Skin epidermis (tissue), 12 donors: ENCODE results near the gene SLC12A7.

Experiments
- H3K27ac ChIP-seq, 21 experiments: fragments of 200-600 bp; sonication (generic) in 11 of 21; one replicate each; pipeline ENCODE4 v1.5.0; 2020; ENCODE audit warnings: mild to moderate bottlenecking in 3 of 21, inconsistent platforms in 2 of 21, moderate library complexity in 2 of 21
- H3K4me3 ChIP-seq, 7 experiments: fragments of 200-600 bp; sonication (generic) in 2 of 7; one replicate each; pipeline ENCODE4 v1.5.0; 2020; ENCODE audit warnings: inconsistent platforms in 2 of 7, mild to moderate bottlenecking in 2 of 7, moderate library complexity in 1 of 7

The SLC12A7 gene

GRCh38 chr5:1044117-1044516 is 67.7 kb downstream of the SLC12A7 start:
- Histone ChIP-seq H3K27ac (no peak overlapping the region), H3K4me3 (no peak overlapping the region)

GRCh38 chr5:1043327-1043726 is 68.5 kb downstream of the SLC12A7 start:
- H3K27ac ChIP-seq: no peak overlapping the region
- no peak overlapping the region for H3K4me3 ChIP-seq

DNA sequence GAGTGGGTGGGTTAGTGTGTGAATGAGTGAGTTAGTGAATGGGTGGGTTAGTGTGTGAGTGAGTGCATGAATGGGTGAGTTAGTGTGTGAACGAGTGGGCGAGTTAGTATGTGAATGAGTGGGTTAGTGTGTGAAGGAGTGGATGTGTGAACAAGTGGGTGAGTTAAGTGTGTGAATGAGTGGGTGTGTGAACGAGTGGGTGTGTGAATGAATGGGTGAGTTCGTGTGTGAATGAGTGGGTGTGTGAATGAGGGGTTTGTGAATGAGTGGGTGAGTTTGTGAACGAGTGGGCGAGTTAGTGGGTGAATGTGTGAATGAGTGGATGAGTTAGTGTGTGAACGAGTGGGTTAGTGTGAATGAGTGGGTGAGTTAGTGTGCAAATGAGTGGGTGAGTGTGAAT is 69.2 kb downstream of the SLC12A7 start:
- Histone ChIP-seq H3K4me3 (no peak overlapping the region), H3K27ac (no peak overlapping the region)

GRCh38 chr5:1041225-1042143 is 70.4 kb downstream of the SLC12A7 start:
- H3K4me3 ChIP-seq: no peak overlapping the region
- H3K27ac ChIP-seq: no peak overlapping the region

GRCh38 chr5:1040571-1040970 is 71.3 kb downstream of the SLC12A7 start:
- Histone ChIP-seq H3K27ac (no peak overlapping the region), H3K4me3 (no peak overlapping the region)

- Histone ChIP-seq H3K4me3 (no peak overlapping the region), H3K27ac (no peak overlapping the region)
These were observed 72.1 kb downstream of the SLC12A7 start for GRCh38 chr5:1039706-1040260.

- peak overlapping the region in 1 of 21 experiments; percentile 38 for H3K27ac ChIP-seq
These were observed 72.7 kb downstream of the SLC12A7 start for GRCh38 chr5:1039210-1039548.

DNA sequence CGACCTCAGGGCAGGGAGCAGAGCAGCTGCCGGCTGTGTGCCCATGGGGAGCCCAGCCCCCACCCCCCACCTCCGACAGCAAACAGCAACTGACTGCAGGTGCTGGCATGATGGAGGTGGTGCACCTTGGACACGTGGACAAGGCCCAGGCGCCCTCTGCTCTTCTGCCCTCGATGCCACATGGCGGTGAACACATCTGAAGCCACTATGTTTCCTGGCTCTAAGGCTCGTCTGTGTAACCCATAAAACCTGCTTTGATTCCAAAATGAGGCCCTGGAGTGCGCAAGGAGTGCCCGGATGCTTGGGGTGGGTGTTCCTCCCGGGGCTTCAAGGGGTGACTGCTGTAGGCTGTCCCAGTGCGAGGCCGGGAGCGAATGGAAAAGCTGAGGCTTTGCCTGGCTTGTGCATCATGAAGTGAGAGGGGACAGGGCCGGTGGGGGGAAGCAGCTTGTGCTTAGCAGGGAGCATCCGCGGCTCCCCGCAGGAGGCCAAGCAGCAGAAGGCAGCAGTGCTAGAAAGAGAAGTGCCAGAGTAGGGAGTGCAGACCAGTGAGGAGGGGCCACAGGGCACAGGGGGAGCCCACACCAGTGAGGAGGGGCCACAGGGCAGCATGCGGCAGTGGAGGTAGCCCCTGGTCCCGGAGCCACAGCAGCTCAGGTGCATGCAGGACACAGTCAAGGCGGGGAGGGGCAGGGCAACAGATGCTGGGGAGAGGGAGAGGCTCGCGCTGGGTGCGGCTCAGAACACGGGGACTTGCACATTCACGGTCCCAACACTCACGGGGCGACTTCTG is 73.2 kb downstream of the SLC12A7 start:
- H3K27ac ChIP-seq: peak overlapping the region in 1 of 21 experiments; percentile 38
- no peak overlapping the region for H3K4me3 ChIP-seq

More at GRCh38 chr5:1039210-1039548, 72.7 kb downstream of the SLC12A7 start:
- no peak overlapping the region for H3K4me3 ChIP-seq

GRCh38 chr5:1037671-1038416 is 74.0 kb downstream of the SLC12A7 start:
- no peak overlapping the region for H3K4me3 ChIP-seq
- H3K27ac ChIP-seq: no peak overlapping the region

- Histone ChIP-seq H3K4me3 (no peak overlapping the region), H3K27ac (no peak overlapping the region)
These were observed 74.7 kb downstream of the SLC12A7 start for GRCh38 chr5:1037123-1037670.

DNA sequence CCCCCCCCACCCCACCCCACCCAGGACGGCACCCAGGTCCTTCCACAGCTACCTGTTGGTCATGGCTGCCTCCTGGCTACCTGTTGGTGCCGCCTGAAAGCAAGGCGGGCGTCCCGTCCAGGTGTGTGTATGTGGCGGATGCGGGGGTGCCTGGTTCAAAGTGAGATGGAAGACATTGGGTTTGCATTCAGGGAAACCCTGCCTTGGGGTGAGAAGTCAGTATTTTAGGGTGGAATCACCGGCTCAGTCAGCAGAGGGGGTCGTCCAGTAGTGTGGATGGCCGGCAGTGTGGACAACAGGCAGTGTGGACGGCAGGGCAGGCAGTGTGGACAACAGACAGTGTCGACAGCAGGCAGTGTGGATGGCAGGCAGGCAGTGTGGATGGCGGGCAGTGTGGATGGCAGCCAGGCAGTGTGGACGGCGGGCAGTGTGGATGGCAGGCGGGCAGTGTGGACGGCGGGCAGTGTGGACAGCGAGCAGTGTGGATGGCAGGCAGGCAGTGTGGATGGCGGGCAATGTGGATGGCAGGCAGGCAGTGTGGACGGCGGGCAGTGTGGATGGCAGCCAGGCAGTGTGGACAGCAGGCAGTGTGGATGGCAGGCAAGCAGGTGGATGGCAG is 75.2 kb downstream of the SLC12A7 start:
- no peak overlapping the region for H3K27ac ChIP-seq
- H3K4me3 ChIP-seq: no peak overlapping the region

DNA sequence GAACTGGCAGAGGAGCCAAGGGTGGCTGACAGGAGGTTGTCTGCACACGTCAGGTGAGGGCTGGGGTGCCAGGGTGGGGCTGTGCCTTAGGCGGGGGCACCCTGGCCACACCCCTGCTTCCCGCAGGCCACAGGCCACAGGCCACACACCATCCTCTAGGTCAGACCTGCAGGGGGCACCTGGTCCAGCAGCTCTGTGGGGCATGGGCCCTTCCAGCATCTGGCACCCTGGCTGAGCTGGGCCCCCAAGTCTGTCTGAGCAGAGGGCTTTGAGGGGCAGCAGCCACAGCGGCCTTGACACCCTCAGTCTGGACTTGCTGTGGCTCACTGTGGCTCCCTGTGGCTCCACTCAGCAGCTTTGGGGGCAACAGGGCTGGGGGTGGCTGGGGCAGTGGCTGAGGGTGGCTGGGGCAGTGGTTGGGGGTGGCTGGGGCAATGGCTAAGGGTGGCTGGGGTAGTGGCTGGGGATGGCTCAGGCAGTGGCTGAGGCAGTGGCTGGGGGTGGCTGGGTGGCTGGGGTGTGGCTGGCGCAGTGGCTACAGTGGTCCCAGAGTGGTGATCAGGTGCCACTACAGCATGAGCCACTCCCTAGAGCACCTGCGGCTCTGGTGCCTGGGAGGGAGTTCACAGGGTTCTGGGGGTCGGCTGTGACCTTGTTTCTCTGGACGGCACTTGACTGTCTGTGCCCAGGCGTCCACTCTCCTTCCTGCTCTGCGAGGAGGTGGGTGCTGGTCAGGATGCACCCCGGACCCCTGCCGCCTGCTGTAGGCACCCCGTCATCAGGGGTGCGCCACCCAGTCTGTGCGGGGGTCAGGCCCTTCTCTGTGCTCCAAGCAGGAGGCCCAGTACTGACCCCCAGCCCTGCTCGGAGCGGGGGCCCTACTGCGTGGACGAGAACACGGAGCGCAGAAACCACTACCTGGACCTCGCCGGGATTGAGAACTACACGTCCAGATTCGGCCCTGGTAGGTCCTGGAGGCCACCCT is 76.2 kb downstream of the SLC12A7 start:
- no peak overlapping the region for H3K27ac ChIP-seq

GRCh38 chr5:1034986-1035385 is 76.9 kb downstream of the SLC12A7 start:
- Histone ChIP-seq H3K27ac (no peak overlapping the region), H3K4me3 (no peak overlapping the region)

More for the DNA sequence above, 76.2 kb downstream of the SLC12A7 start:
- H3K4me3 ChIP-seq: no peak overlapping the region

DNA sequence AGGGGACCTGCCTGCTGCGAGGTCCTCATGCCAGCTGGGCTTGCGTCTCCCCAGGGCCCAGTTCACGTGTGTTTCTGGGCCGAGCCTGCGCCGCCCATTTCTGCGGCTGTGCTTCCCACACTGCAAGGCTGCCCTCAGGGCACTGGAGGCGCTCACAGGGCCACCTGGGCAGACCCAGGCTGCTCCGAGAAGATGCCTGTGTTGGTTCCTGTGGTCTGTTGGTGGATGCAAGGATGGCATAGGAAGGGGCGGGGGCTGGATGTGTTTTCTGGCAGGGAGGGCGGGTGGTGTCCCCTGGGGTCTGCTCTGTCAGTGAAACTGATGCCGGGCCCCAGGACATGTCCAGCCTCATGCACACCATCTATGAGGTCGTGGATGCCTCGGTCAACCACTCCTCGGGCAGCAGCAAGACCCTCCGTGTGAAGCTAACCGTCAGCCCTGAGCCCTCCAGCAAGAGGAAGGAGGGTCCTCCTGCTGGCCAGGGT is 77.4 kb downstream of the SLC12A7 start:
- no peak overlapping the region for H3K4me3 ChIP-seq
- no peak overlapping the region for H3K27ac ChIP-seq

DNA sequence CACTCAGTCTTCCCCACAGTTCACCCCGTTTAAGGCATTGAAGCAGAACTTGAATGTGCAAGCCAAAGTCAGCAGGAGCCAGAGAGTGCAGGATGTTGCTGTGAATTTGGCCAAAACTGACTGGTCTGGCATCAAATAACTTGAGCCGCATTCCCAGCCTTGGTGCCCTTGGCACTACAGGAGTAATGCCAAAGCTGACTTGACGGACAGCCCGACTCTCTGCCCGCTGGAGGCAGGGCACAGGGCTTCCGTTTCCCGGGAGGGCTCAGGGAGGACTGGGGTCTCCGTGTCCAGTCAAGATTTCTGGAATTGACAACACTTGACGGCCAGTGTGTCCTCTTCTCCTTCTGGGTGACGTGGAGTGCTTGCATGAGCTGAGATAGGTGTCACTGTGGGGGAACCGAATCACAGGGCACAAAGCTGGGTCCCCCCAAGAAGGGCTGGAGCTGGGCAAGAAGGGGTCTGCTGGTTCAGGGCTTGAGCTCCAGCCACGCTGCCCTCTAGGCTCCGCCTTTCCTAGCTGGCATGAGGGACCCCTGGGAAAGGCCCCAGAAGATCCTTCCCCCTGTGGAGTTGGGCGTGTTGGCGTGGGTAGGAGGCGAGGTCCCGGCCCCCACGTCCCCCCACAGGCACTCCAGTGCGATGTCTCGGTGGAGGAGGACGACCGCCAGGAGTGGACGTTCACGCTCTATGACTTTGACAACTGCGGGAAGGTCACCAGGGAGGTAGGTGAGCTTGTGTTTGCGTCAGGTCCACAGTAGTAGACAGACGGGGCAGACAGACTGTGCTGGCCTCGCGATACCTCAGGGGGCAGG is 78.0 kb downstream of the SLC12A7 start:
- Histone ChIP-seq H3K27ac (no peak overlapping the region), H3K4me3 (no peak overlapping the region)

DNA sequence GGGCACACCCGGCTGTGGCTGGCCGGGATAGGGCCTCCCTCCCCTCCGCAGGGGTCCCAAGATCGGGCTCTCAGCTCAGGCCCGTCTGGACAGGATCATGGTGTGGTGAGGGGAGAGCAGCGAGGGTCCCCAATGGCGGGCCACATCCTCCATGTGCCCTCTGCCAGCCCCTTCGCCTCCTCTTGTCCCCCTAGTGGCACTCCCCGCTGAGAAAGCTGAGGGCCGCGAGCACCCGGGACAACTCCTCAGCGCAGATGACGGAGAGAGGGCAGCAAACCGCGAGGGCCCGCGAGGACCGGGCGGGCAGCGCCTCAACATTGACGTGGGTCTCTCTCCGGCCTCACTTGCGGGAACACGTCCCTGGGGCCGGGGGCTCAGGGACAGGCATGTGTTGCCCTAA is 78.7 kb downstream of the SLC12A7 start:
- H3K4me3 ChIP-seq: no peak overlapping the region
- H3K27ac ChIP-seq: no peak overlapping the region

GRCh38 chr5:1032551-1033027 is 79.3 kb downstream of the SLC12A7 start:
- H3K27ac ChIP-seq: no peak overlapping the region

More at GRCh38 chr5:1032551-1033027, 79.3 kb downstream of the SLC12A7 start:
- H3K4me3 ChIP-seq: no peak overlapping the region
